ENCODE measurements around the gene CSNK1D. TPM values are rescaled to one million over a fixed set of nuclear protein-coding genes. Genes with fewer than 3 reads are reported as not detected.

The CSNK1D gene
- total and polyA plus RNA-seq, 2 experiments from 2014 or later = 35.1 to 102 TPM

DNA sequence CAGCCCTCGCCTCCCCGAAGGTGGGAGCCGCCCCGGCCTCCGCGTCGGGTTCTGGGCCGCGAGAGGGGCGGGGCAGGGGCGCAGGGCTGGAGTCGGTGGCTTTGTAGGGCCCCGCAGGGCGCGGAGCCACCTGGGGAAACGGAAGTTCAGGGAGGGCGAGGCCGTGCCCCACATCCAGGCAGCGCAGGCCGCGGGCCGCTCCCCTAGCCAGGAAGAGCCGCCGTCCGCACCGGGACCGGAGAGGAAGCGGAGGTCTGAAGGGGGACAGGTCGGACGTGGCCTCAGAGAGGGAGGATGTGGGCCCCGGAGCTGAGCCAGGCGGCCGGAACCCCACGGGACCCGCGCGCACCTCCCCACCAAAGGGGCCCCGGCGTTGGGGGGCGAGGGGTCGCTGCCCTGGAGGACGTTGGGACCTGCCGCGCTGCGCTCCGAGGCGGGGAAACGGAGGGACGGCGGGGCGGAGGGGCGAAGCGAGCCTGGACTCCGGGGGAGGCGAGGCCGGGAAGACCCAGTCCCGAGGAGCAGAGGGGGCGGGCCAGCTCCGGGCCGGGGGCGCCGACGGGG, 45.1 kb downstream of the CSNK1D start:
- Histone ChIP-seq H3K36me3 (ENCODE audit: low read depth) (no peaks in the 10 kb centered on the region), H2AFZ (peak overlapping the region; percentile 65), H3K9me3 (ENCODE audit: low read depth) (no peaks in the 10 kb centered on the region), H3K9ac (peak overlapping the region; percentile 94), H3K4me1 (ENCODE audit: insufficient read depth) (peaks cover 3% of the 10 kb centered on the region), H3K79me2 (ENCODE audit: insufficient read depth) (peaks cover 43% of the 10 kb centered on the region), H3K27me3 (replicated peaks; ENCODE audit: insufficient read depth) (no peaks in the 10 kb centered on the region), H4K20me1 (ENCODE audit: insufficient read depth) (no peaks in the 10 kb centered on the region), H3K27ac (peak overlapping the region; percentile 57), H3K4me3 (peak overlapping the region; percentile 98), H3K4me2 (ENCODE audit: unreplicated experiment) (peak overlapping the region; percentile 52), H3F3A (ENCODE audit: insufficient read depth) (no peaks in the 10 kb centered on the region), H3K9me2 (ENCODE audit: insufficient read depth) (no peaks in the 10 kb centered on the region)
- in situ Hi-C loops (cut with MboI) = no loop called here
- 47 to 62% methylated on average over 25 to 59 of the region's 63 CpGs for WGBS, 2 experiments (ENCODE audit: low coverage in 1 of 2, low lambda C conversion rate in 2 of 2, missing lambda C conversion rate in 2 of 2)
- DNase-seq = no peak
- TF ChIP-seq EZH2phosphoT487 (IDR thresholded peaks at IDR 0.05; ENCODE audit: insufficient read depth, low read depth) = no peak
- TF ChIP-seq EZH2 (IDR thresholded peaks at IDR 0.05; ENCODE audit: insufficient read depth, poor library complexity, severe bottlenecking) = no peak

GRCh38 chr17:82227629-82228277, 45.7 kb downstream of the CSNK1D start:
- Histone ChIP-seq H2AFZ (no peak overlapping the region), H3K27ac (no peak overlapping the region), H3K4me2 (ENCODE audit: unreplicated experiment) (no peak overlapping the region), H3K27me3 (replicated peaks; ENCODE audit: insufficient read depth) (no peaks in the 10 kb centered on the region), H3K9me3 (ENCODE audit: low read depth) (no peaks in the 10 kb centered on the region), H3K36me3 (ENCODE audit: low read depth) (no peaks in the 10 kb centered on the region), H3K79me2 (ENCODE audit: insufficient read depth) (peaks cover 37% of the 10 kb centered on the region), H3K4me1 (ENCODE audit: insufficient read depth) (peaks cover 3% of the 10 kb centered on the region), H3K9ac (no peak overlapping the region), H4K20me1 (ENCODE audit: insufficient read depth) (no peaks in the 10 kb centered on the region), H3K9me2 (ENCODE audit: insufficient read depth) (no peaks in the 10 kb centered on the region), H3F3A (ENCODE audit: insufficient read depth) (no peaks in the 10 kb centered on the region), H3K4me3 (peak overlapping the region; percentile 98)
- TF ChIP-seq EZH2phosphoT487 (IDR thresholded peaks at IDR 0.05; ENCODE audit: insufficient read depth, low read depth) (no peak), EZH2 (IDR thresholded peaks at IDR 0.05; ENCODE audit: insufficient read depth, poor library complexity, severe bottlenecking) (no peak)
- in situ Hi-C loops (cut with MboI) = no loop called here
- no peak for DNase-seq
- WGBS, 2 experiments (ENCODE audit: low coverage in 1 of 2, low lambda C conversion rate in 2 of 2, missing lambda C conversion rate in 2 of 2) = 91 to 96% methylated on average over 15 to 16 of the region's 18 CpGs

DNA sequence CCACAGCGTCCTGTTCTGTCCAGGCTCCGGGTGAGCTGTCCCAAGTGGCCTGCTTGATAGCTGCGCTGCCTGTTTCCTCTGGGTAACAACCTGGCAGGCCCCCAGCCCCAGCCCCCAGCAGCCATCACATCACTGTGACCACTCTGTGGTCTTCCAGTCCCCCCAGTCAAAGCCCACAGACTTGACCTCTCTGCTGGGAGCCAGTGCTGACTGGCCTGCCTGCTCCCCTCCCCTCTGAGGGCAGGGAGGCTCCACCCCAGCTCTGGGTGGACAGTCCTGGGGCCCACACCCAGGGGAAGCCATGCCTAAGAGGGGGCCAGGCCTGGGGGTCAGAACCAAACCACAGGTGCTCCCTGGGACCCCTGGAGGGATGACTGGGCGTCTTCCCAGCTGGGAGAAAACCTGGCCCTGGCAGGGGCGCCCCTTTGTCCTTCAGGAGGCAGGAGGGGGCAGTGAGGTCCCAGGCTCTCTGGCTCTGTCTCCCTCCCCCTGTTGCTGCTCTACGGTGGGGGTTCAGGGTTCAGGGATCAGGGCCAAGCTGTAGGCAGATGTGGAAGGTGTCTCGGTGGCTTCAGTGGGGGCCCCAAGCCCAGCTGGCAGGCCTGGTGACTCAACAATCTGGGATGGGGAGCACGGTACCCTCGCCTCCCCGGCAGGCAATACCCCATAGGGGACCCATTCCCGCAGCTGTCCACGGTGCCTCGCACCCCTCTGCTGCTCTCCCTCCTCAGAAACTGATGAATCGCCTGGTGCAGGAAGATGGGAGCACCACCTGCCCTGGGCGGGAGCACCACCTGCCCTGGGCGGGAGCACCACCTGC, 46.5 kb downstream of the CSNK1D start:
- H3K4me3 ChIP-seq = no peak overlapping the region
- 90% methylated on average over 12 to 13 of the region's 16 CpGs for WGBS, 2 experiments (ENCODE audit: low coverage in 1 of 2, low lambda C conversion rate in 2 of 2, missing lambda C conversion rate in 2 of 2)
- H4K20me1 ChIP-seq (ENCODE audit: insufficient read depth) = no peaks in the 10 kb centered on the region
- H3K79me2 ChIP-seq (ENCODE audit: insufficient read depth) = peaks cover 29% of the 10 kb centered on the region
- no peaks in the 10 kb centered on the region for H3K4me1 ChIP-seq (ENCODE audit: insufficient read depth)
- no peaks in the 10 kb centered on the region for H3K36me3 ChIP-seq (ENCODE audit: low read depth)
- H3K9ac ChIP-seq = no peak overlapping the region
- no peaks in the 10 kb centered on the region for H3K9me3 ChIP-seq (ENCODE audit: low read depth)
- H3K4me2 ChIP-seq (ENCODE audit: unreplicated experiment) = no peak overlapping the region
- no peak for TF ChIP-seq EZH2 (IDR thresholded peaks at IDR 0.05; ENCODE audit: insufficient read depth, poor library complexity, severe bottlenecking)
- TF ChIP-seq EZH2phosphoT487 (IDR thresholded peaks at IDR 0.05; ENCODE audit: insufficient read depth, low read depth) = no peak
- no peak overlapping the region for H3K27ac ChIP-seq
- H2AFZ ChIP-seq = no peak overlapping the region
- no peak for DNase-seq
- H3F3A ChIP-seq (ENCODE audit: insufficient read depth) = no peaks in the 10 kb centered on the region
- H3K27me3 ChIP-seq (replicated peaks; ENCODE audit: insufficient read depth) = no peaks in the 10 kb centered on the region
- in situ Hi-C loops (cut with MboI) = no loop called here
- no peaks in the 10 kb centered on the region for H3K9me2 ChIP-seq (ENCODE audit: insufficient read depth)

- Histone ChIP-seq H3K9me3 (ENCODE audit: low read depth) (no peaks in the 10 kb centered on the region), H3K9ac (no peak overlapping the region), H3K36me3 (ENCODE audit: low read depth) (no peaks in the 10 kb centered on the region), H3K4me2 (ENCODE audit: unreplicated experiment) (no peak overlapping the region), H3K27me3 (replicated peaks; ENCODE audit: insufficient read depth) (no peaks in the 10 kb centered on the region), H4K20me1 (ENCODE audit: insufficient read depth) (no peaks in the 10 kb centered on the region), H3K4me3 (no peak overlapping the region), H3K79me2 (ENCODE audit: insufficient read depth) (peaks cover 22% of the 10 kb centered on the region), H2AFZ (no peak overlapping the region), H3K9me2 (ENCODE audit: insufficient read depth) (no peaks in the 10 kb centered on the region), H3K4me1 (ENCODE audit: insufficient read depth) (no peaks in the 10 kb centered on the region), H3K27ac (no peak overlapping the region), H3F3A (ENCODE audit: insufficient read depth) (no peaks in the 10 kb centered on the region)
- TF ChIP-seq EZH2phosphoT487 (IDR thresholded peaks at IDR 0.05; ENCODE audit: insufficient read depth, low read depth) = no peak
- TF ChIP-seq EZH2 (IDR thresholded peaks at IDR 0.05; ENCODE audit: insufficient read depth, poor library complexity, severe bottlenecking) = no peak
- in situ Hi-C loops (cut with MboI) = no loop called here
- DNase-seq = no peak
- WGBS, 2 experiments (ENCODE audit: low coverage in 1 of 2, low lambda C conversion rate in 2 of 2, missing lambda C conversion rate in 2 of 2) = 93 to 96% methylated on average over 15 of the region's 15 CpGs
Measured at GRCh38 chr17:82226146-82226808, 47.2 kb downstream of the CSNK1D start.

All from GM23248 (cell line).